Upper lobe of left lung (tissue), 4 donors: ENCODE measurements around the gene RCE1.

Source experiments
- CTCF ChIP-seq, 6 experiments: fragments of 450-650 bp in 4 of 6; fragments of 200-600 bp in 2 of 6; sonication (generic) in 2 of 6; IDR thresholded peaks; one replicate each; pipeline ENCODE4 v1.5.1; 2016 to 2019; ENCODE audit warnings: antibody characterized with exemption in 6 of 6
- POLR2A ChIP-seq, 4 donors: fragments of 450-650 bp; IDR thresholded peaks; one replicate each; pipeline ENCODE4 v1.5.1; 2016 to 2017; ENCODE audit warnings: antibody characterized with exemption in 4 of 4, mild to moderate bottlenecking in 2 of 4
- POLR2AphosphoS5 ChIP-seq, 2 donors: sonication (generic); formaldehyde crosslinking; IDR thresholded peaks; one replicate each; pipeline ENCODE4 v1.5.1; 2017; ENCODE audit warnings: antibody characterized with exemption in 2 of 2

- TF ChIP-seq POLR2A (IDR thresholded peaks at IDR 0.05) (no peak), CTCF (IDR thresholded peaks at IDR 0.05) (no peak), POLR2AphosphoS5 (IDR thresholded peaks at IDR 0.05) (no peak)
These were observed 32.1 kb downstream of the RCE1 start for GRCh38 chr11:66875378-66875777.
